GM03348 (cell line): ENCODE data around the gene TMIE.
"Not testable (repeated sequence)": the region's sequence is repeated elsewhere in the genome, so short reads cannot be mapped to it uniquely, and the experiment has no call there.

Experiments used
- DNase-seq: peaks from one replicate; pipeline ENCODE4 v3.0.0; 2012; ENCODE audit warnings: low spot score

Gene TMIE

DNA sequence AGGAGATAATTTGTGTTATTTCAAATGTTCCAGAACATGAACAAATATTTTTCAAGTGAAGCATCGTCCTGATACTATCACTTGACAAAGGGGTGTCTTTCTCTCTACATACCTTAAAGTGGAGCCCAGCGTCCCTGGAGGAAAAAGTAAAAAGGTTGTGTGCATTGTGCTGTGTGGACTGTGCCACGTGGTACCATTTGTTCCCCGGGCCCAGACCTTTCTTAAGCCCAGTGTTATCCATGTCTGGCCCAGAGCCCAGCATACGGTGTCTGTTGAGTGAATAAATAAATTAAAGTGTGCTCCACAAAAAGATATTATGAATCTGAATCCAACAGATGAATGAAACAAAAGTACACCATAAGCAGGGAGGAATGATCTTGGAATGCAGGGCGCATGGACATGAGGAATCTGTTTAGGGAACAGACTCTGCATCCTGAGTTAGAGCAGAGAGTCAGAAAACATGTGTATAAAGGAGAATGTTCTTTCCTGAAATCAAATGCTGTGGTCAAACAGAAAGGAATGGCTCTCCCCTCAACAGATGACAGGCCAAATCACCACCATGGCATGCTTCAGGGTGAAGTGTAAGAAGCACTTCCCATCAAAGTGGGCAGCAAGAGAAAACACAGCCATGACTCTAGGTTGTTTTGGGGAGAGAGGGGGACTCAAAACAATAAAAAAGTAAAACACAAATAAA lies 24.6 kb downstream of the TMIE start:
- no peak for DNase-seq

DNA sequence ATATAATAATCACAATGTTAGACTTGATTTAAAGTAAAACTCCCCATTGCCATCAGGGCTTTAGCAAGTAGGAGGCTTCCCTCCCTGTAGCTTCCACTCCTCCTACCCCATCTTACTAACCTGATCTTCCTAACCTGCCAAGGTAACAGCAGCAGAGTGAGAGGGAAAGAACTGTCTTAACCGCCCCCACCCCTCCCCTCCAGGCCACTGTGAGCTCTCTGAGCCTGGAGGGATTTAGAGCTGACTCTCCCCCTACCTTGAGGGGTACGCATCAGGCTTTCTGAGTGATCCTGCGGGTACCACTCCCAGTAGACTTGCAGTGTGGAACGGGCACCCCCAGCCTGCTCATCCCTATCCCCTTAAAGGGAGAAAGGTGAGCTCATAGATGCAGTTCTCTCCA lies 27.8 kb downstream of the TMIE start:
- DNase-seq, result no peak

DNA sequence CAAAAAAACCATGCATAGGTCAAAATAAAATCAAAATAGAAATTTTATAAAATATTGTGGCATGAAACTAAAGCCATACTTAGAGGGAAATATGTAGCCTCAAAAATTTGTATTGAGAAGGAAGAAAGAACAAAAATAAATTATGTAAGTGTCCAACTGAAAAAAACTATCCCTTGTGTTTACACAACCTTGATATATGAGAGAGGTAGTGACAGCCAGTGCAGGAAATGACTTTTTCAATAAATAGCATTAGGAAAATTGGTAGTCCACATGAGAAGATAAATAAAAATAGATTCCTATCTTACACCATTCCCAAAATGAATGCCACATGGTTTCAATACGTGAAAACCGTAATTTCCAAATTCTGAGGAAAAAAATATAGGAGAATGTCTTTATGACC lies 29.6 kb downstream of the TMIE start:
- DNase-seq, result no peak

DNA sequence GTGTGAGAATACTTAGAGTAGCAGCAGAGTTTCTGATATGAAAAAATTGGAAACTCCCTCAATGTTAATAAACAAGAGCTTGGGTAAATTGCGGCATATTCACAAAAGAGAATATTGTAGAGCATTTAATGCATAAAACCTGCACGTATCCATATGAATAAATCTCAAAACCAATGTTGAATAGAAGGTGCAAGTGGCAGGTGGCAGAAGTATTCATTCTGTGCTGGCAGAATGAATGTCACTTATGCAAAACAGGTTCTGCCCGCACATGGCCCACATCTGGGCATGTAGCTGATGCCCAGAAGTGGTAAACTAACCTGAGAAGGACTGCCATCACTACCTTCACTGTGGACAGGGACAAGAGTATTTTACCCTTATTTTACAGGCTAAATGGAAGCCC lies 30.6 kb downstream of the TMIE start:
- no peak for DNase-seq

DNA sequence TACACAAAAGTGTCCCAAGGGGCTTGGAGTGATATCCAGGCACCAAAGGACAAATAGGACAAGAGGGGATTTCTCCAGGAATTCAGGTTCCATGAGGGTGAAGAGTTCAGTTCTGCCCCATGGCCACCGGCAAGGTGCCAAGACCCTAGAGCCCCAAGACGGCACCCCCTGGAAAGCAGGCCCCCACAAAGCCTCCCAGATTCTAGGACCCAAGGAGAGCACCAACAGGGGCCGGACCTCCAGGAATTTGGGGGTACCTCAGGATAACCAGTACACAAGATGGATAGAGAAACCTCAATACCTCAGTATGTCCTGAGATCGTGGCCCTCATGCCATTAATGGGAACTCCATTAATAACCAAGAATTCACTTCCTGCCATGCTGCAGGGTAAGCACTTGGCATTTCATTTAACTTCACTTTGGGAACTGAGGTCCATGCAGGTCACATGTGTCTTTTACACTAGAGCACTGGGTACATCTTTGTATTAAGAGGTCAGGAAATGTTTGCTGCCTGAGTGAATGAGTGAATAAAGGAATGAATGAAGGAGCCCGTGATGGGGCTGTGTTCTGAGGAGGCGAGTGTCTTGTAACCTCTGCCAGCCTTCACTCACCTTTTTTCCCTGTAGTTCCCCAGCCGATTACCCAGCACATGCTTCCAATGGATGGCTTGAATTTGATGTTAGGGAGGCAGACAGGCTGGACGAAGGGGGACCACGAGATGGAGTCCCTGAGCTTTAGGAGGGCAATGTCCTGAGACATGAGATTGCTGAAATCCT lies 32.0 kb downstream of the TMIE start:
- DNase-seq, result no peak

DNA sequence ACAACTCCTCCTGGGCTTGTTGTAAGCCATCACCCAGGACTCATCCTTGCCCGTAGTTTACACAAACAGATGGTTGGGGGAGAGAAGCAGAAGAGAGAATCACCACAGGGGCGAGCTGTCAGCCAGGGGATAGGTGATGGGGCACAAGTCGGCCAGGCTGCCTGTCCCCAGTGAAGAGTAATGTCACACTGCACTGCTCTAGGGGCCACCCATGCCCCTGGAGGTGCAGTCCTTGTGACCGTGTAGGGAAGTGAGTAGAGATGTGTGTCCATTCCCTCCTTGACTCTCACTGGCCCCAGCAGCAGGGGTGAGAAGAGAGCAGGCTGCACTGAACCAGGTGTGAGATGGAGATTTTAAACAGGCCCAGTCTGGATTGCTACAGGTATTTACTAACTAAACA lies 33.6 kb downstream of the TMIE start:
- no peak for DNase-seq

DNA sequence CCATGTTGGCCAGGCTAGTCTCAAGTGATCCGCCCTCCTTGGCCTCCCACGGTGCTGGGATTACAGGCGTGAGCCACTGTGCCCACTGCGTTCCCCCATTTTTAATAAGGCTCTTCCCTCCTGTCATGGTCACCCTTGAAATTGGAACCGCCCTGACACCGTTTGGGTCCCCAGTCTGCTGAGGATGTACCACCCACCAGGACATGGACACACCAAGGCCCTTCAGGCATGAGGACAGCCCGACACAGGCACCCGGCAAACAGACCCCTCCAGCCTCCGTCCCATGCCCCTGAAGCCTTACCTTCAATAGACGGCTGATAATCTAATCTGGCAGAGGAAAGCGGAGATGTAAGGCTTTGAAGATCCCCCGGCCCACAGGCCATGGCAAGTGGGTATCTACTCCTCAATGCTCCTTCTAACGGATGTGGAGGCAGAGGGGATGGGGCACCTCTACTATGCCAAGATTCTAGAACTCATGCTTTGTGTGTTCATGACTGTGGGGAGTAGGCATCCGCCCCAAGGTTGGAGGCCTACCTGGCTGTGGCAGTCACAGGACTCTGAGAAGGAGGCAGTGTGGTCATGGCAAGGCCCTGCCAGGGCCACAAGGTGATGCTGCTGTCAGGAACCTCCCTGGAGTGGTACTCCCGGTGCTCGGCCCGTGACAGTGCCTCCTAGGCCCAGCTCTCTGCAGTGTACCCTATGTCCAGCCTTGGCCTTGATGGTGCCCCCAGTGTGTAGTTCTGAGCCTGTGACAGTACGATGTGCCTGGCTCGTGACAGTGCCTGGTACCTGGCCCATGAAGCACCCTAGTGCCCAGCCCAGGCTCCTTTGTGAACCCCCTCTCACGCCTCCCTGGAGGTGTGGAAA lies 35.0 kb downstream of the TMIE start:
- DNase-seq, result no peak

DNA sequence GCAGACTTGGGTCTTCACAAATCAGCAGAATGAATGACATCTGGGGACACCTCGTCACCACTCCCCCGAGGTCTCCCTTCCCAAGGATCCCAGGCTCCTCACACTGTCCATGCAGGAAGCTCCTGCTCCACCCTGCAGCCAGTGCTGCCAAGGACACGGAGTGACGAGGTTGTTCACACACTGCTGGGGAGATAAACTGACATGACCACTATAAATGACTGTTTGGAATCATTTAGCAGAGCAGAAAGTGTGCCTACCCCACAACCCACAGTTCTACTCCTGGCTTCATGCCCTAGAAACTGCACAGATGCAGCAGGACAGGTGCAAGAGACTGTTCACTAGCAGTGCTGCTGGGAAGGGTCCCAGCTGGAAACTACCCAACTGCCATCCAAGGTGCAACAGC lies 36.1 kb downstream of the TMIE start:
- DNase-seq, result no peak

DNA sequence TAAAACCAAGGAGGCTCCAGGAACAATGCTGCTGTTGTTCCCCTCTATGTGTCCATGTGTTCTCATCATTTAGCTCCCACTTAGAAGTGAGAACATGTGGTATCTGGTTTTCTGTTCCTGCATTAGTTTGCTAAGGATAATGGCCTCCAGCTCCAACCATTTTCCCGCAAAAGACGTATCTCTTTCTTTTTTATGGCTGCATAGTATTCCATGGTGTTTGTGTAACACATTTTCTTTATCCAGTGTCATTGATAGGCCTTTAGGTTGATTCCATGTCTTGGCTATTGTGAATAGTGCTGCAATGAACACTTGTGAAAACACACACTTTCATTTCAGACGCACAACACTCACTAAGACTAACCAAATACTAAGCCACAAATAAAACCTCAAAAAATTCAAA lies 38.4 kb downstream of the TMIE start:
- DNase-seq, result not testable (repeated sequence)

DNA sequence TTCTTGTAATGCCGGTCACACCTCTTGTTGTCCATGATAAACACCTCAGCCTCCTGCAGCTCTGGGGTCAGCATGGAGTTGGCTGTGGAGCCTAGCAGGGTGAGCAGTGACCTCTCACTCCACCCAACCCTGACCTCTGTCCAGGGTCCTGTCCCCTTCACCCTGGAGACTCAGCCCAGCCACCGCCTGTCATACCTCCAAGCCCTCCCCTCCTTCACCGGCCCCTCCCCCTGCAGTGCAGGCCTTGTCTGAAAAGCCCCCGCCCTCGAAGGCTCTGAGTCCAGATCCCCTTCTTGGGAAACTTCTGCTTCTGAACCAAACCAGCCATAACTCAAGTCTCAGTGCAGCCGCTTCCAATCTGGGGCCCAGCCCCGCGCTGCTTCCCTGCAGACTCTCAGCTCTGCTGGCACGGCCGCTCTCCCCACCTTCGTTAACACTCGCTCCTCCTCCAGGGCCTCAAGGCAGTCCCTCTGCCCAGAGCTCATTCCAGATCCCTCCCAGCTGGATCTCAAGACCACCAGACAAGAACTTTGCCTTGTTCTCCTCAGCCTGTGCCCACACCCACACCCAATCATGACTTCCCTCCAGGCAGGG lies 41.9 kb downstream of the TMIE start:
- no peak for DNase-seq

DNA sequence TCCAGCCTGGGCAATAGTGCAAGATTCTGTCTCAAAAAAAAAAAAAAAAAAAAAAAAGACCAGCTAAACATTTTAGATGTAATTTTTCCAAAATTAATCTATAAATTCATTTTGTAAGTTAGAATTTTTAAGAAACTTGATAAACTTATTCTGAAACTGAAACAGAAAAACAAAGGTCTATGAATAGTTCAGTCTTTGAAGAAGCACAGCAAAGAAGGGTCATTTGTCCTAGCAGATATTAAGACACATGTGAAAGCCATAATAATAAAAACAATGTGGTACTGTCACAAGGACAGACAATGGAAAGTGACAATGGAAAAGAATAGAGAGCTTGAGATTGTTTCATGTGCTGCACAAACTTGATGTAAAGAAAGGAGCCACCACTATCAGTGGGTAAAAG lies 45.5 kb downstream of the TMIE start:
- no peak for DNase-seq

DNA sequence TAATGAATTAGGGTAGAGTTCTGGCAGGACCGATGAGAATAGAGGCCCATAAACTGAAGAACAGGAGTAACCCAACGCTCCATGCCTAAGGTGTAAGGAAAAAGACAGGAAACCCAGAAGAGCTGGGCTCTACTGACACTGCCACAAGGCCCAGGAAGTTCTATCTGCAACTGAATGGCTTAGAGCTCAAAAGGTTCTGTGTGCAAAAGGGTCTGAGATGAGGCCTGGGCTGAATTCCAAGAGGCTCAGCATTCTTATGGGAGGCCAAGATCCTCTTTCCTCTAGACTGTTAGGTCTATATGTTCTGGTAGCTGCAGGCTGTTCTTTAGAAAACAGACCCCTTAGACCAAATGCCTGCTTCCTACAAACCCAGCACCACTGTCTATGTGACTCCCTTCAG lies 47.0 kb downstream of the TMIE start:
- DNase-seq, result no peak

DNA sequence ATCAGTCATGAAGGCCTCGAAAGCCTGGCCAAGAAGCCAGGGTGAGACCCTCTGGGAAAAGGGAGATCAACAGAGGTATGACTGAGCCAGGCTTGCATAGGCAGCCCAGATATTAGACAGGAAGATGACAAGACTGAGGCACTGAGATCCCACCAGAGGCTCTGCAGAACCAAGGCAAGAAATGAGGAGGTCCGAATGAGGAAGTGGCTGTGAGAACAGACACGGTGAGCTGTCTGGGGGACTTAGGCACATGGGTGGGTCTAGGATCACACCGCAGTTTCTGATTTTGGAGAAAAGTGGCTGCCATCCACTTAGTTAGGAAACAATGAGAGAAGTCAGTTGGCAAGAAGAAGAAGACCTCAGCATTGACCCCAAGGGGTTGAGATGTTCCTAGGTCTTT lies 47.9 kb downstream of the TMIE start:
- DNase-seq, result no peak

DNA sequence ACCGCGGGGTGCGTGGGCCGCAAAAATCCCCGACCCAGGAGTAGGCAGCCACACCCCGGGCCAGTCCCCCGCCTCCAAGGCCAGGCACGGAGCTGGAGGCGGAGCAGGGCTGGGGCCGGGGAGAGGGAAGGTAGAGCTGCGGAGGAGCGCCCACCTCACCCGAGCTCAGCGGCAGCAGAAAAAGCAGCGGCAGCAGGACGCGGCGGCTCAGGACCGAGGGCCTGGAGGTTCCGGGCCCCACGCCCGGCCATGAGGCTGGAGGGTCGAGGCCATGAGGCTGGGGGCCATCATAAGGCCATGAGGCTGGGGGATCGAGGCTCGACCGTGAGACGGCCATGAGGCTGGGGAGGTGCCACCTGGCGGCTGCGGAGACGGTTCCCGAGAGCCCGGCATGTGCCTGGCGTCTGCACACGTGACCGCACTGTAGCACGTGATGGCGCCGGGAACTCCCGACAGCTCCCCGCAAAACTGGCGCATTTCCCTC lies 49.4 kb downstream of the TMIE start:
- no peak for DNase-seq

DNA sequence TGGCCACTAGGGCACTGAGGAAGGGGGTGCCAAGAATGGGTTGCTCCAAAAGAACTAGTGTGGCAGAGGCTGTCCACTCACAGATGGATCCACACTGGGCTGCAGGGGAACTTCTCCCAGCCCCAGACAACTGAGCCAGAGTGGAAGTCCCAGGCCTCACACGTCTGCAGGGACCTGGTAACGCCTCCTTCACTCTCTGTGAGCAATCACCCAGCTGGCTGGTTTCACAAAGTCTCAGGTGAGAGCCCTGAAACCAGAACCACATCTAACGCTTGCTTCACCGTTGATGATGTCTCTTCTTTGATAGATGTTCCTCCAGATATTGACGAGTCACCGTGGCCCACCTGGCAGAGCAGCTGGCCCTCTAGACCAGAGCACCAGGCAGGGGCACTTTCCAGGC lies 51.9 kb downstream of the TMIE start:
- DNase-seq, result not testable (repeated sequence)

DNA sequence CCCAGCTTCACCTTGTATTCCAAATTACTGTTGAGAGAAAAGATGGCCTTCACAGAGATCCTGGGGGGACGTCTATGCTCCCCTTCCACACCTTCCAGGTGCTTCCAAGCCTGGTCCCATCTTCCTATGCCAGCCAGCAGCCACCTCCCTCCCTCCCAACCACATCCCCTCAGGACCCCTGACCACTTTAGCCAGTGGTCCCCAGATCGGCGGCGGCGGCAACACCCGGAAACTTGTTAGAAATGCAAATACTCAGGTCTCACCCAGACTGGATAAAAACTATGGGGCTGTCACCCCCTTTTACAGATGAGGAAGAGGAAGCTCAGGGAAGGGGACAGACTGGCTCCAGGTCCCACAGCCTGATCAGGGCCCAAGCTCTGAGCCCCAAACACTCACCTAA lies 54.5 kb downstream of the TMIE start:
- DNase-seq, result no peak

DNA sequence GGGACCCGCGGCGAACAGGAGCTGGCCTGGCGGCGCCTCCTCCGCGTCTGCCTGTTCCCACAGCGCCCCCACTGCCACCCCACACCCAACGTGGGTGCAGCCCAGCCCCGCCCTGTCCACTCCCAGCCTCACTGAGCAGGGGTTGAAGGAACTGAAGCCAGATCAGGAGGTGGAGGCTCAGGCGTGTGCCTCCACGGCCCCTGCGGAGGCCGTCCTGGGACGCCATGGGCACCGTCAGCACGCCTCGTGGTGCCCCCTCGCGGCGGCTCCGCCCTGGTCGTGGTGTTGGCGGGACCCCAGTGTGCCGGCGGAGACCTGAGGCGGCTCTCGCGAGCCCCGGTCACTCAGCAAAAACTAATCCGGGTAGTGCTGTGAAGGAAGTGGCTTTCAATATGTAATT lies 55.5 kb downstream of the TMIE start:
- no peak for DNase-seq

DNA sequence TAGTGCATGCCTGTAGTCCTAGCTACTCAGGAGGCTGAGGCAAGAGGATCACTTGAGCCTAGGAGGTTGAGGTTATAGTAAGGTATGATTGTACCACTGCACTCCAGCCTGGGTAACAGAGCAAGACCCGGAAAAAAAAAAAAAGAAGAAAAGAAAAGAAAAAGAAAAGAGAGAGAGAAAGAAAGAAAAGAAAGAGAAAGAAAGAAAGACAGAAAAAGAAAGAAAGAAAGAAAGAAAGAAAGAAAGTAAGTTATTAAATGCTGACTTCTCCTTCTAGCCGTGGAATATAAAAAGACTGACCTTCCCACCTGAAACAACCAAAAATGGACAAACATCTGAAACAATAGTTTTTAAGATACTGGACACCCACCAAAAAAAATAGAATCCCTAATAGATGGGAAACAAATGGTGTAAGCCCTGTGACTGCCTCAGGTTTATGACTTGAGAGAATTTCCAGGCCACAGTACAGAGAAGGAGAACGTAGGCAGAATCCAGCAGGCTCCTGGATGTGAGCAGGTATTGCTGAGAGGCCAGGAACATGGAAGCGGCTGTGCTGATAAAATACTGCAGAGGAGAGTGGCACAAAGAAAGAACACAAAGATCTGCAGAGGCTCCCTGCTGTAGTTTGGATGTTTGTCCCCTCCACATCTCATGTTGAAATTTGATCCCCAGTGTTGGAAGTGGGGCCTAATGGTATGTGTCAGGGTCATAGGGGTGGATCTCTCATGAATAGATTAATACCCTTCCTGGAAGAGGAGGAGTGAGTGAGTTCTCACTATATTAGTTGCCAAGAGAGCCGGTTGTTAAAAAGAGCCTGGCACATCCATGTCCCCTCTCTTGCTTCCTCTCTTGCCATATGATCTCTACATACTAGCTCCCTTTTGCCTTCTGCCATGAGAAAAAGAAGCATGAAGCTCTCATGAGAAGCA lies 58.3 kb downstream of the TMIE start:
- DNase-seq, result no peak
